ENCODE measurements around the gene MMP20.
"Not testable (repeated sequence)": the region's sequence is repeated elsewhere in the genome, so short reads cannot be mapped to it uniquely, and the experiment has no call there.

Gene MMP20, protein sequence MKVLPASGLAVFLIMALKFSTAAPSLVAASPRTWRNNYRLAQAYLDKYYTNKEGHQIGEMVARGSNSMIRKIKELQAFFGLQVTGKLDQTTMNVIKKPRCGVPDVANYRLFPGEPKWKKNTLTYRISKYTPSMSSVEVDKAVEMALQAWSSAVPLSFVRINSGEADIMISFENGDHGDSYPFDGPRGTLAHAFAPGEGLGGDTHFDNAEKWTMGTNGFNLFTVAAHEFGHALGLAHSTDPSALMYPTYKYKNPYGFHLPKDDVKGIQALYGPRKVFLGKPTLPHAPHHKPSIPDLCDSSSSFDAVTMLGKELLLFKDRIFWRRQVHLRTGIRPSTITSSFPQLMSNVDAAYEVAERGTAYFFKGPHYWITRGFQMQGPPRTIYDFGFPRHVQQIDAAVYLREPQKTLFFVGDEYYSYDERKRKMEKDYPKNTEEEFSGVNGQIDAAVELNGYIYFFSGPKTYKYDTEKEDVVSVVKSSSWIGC

DNA sequence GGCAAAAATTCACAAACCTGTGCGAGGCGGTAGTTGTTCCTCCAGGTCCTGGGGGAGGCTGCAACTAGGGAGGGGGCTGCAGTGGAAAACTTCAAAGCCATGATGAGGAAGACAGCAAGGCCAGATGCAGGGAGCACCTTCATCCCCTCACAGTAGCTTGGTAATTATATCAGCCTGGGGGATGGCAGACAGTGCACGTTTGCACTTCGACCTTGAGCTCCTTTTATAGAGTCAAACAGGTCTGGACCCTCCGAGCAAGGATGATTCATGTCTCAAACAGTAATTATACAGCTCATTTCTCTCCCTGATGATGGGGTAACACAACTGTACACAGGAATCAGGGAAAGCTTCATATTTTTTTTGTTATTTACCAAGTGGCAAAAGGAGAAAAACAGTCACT, at the start of gene MMP20:
Gene MMP20, minus strand, starts transcription at position 156 of the 400 bp plus-strand sequence. Its CDS starts 13 bp downstream, at position 143.
- no peak for DNase-seq (ENCODE audit: low spot score)
- FAIRE-seq, result no peak

DNA sequence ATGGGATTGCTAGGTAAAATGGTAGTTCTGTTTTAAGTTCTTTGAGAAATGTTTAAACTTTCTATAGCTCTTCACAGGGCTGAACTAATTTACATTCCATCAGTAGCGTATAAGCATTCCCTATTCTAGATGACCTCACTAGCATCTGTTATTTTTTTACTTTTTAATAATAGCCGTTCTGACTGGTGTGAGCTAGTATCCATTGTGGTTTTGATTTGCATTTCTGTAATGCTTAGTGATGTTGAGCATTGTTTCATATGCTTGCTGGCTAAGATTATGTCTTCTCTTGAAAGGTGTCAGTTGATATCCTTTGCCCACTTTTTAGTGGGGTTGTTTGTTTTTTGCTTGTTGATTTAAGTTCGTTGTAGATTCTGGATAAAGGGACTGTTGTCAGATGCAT, 44.5 kb upstream of the MMP20 start:
- FAIRE-seq (no peak), DNase-seq (ENCODE audit: low spot score) (no peak)

DNA sequence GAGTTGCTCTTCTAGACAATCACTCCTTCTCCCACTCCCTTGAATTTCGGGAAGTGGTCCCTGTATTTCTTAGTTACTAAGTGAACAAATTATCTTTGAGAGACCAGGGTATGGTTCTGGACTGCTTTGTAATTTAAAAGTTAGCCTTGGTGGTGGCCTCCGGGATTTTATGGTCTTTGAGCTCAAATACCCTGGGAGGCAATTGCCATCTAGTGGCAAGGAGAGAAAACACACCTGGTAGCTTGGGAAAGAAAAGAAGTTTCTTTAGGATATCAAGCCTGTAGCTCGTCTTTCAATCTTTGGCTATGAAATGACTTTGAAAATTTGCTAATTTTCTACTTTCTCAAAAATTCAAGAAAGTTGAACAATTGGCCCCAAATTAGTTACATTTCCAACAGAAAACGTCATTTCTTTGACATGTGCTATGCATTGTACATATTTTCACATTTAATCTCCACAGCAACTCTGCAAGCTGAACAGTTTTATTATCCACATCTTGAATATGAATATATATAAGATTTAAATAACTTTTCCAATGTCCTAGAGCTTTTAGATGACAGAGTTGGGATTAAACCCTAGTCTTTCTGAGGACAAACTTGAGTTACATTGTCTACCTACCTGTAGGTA, 41.3 kb upstream of the MMP20 start:
- no peak for FAIRE-seq
- DNase-seq (ENCODE audit: low spot score), result peak; percentile 63

DNA sequence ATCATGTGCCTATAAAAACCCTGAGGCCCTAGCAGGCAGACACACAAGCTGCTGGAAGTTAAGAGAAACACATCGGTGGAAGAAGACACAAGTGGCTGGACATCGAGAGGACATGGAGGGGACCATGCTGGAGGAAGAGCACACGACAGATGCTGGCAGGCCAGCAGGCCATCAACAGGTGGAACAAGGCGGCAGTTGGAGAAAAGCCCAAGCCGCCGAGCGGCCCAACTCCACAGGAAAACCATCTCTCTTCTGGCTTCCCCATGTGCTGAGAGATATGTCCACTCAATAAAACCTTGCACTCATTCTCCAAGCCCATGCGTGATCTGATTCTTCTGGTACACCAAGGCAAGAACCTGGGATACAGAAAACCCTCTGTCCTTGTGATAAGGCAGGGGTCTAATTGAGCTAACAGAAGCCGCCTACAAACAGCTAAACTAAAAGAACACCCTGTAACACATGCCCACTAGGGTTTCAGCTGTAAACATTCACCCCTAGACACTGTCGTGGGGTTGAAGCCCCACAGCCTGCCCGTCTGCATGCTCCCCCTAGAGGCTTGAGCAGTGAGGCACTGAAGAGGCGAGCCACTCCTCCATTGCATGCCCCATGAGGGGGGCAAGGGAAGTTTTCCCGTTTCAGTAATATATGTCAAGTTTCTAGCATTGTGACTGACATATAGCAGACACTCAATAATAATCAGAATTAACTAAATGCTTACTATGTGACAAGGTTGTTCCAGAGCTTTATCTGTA, 39.0 kb upstream of the MMP20 start:
- FAIRE-seq (no peak), DNase-seq (ENCODE audit: low spot score) (peak; percentile 25)

DNA sequence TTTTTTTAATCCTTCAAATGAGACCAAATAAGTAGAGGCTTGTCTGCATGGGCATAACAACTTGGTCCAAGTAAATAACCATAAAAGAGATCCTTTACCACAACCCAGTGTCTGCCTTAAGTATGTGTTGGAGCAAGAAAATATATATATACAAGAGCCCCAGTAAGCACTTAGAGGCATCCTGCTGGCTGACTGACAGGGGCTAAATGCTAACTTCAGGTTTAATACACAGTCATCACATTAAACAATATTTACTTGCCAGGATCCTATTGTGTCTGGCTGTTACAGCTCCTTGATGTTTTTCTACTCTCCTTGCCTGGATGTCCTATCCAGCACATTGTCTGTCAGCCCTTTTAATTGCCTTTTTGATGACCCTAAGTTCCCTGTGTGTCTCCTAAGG, 37.5 kb upstream of the MMP20 start:
- DNase-seq (ENCODE audit: low spot score) (no peak), FAIRE-seq (no peak)

DNA sequence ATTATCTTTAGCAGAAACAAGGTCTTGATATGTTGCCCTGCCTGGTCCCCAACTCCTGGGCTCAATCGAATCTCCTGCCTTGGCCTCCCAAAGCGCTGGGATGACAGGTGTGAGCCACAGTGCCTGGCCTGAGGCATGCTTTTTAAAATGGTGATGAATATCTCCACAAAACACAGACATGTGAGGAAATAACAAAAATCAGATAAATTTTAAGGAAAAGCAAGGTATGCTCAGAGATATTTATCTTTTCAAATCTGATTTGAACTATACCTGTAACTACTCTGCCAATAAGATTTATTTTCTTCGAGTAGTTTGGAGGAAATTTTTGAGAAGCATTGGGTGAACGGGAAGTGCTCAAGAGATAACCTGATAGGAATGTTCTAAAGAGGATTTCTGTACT, 35.9 kb upstream of the MMP20 start:
- DNase-seq (ENCODE audit: low spot score), result no peak
- FAIRE-seq, result no peak

DNA sequence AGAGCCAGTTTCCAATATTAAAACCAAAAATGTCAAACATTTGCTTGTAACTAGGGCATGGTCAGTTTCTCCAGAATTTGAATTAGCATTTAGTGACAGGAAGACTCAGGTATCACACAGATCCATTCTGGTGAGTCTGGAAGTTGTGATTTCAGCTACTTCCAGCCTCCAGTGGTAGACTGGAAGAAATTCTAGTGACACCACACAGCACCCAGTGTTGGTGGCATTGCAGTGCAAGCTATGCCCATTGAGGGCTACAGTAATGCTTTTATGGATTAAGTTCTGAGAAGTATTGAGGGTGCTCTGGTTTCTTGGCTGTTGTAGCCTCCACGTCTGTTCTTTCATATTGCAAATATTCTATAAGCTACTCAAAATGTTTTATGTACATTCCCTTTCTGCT, 31.4 kb upstream of the MMP20 start:
- FAIRE-seq (no peak), DNase-seq (ENCODE audit: low spot score) (no peak)

DNA sequence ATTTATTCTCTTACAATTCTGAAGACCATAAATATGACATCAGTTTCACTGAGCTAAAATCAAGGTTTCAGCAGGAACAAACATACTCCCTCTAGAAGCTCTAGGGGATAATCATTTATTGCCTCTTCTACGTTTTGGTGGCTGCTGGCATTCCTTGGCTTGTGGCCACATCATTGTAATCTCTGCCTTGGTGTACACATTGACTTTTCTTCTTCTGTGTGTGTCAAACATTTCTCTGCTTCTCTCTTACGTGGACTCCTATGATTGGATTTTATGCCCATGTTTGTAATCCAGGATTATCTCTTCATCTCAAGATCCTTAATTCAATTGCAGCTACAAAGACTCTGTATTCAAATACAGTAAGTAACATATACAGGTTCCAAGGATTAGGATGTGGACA, 30.4 kb upstream of the MMP20 start:
- FAIRE-seq, result no peak
- no peak for DNase-seq (ENCODE audit: low spot score)

DNA sequence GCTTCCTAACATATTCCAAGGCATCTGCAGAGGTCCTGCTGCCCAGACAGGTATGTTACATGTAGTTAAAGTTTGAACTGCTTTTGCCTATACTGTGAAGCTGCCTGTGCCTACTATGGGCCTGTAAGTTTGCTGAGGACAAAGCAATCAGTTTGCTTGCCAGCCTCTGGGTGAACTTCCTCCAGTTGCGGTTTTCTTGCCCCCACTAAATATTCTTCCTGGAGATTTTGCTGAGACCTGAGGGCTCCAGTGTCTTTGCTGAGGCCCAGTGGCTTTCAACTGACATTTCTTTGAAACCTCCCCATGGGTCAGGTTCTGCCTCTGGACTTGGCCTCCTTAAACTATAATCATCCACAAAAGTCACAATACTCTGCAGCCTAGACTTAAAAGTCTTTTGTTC, 29.6 kb upstream of the MMP20 start:
- FAIRE-seq, result no peak
- DNase-seq (ENCODE audit: low spot score), result no peak

DNA sequence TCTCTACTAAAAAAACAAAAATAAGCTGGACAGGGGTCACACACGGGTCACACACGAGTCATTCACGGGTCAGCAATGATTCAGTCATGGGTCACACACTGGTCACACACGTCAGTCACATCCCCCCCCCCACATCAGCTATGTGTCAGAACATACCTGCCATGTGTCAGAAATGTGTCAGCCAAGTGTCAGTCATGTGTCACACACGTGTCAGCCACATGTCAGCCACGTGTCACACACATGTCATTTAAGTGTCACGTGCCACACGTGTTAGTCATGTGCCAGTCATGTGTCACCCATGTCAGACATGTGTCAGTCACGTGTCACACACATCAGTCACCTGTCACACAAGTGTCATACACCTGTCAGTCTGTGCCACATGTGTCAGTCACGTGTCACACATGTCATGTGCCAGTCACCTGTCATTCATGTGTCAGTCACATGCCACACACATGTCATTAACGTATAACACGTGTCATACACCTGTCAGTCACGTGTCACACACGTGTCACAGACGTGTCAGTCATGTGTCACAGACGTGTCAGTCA, 28.7 kb upstream of the MMP20 start:
- DNase-seq (ENCODE audit: low spot score), result no peak

DNA sequence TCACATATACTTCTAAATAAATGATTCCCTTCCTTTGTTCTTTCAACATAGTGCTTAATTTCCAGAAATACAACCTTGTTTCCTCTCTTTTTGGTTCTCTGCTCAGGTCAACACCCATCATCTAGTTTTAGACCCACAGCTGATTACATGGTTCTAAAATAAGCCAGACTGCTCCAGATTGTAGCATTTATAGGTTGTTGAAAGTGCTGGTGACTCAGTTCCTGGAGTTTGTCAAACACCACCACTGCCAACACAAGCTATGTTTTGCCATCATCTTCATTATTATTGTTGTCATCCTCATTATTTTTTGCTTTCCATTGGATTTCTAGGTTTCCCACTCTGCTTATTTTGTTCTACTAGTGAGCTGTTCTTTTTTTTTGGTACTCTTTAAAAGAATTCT, 22.3 kb upstream of the MMP20 start:
- no peak for FAIRE-seq

More for the DNA sequence above, 28.7 kb upstream of the MMP20 start:
- peak; percentile 99 for FAIRE-seq

DNA sequence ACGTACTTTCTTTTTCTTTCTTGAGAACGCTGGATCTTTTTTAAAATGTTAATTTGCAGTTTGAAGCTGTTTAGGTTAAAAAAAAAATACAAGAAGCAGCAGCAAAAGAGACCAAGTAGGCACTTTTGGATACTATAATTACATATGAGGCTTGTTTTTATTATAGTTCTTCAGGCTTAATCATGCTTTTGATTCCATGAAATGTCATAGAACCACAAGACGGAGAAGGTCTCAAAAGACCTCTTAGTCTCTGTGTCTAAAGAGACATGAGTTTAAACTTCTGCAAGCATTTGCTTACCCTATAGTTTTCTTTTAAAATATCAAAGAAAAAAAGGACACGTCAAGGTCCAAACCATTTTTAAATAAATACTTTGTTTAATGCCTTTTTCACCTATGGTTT, 18.8 kb upstream of the MMP20 start:
- no peak for DNase-seq (ENCODE audit: low spot score)
- no peak for FAIRE-seq

More for the DNA sequence above, 22.3 kb upstream of the MMP20 start:
- DNase-seq (ENCODE audit: low spot score), result no peak

DNA sequence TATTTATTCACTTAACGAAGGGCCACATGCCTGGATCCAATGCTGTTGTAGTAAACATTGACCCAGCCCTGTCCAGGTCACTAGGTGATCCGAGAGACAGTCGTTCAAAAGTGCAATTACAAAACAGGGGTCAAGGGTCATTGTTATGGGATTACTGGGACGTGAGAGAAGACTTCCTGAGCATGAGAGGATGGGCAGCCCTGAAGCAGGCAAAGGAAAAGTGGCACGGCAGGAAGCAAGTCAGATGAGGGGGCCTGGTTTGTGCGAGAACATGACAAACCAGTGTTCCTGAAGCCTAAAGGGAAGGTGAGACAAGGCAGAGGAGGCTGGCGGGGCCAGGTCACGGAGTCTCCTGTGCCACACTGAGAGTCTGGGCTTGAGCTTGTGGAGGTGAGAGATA, 15.8 kb upstream of the MMP20 start:
- no peak for DNase-seq (ENCODE audit: low spot score)
- no peak for FAIRE-seq

DNA sequence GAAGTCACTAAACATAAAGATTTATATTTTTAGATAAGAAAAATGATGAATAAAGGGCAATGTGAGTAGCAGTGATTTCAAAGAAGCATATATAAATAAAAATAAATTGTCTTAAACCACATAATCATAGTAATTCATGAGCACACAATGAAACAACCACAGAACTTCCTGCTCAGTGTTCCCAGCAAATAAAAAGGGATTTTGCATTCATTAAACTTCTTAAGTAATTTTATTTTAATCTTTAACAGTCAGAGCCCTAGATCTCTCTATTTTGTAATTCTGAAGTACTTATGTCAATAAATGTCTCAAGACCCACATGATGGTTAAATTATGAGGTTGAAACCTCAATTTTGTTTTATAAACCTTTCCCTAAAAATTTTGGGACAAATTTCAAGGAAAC, 14.5 kb upstream of the MMP20 start:
- FAIRE-seq (no peak), DNase-seq (ENCODE audit: low spot score) (no peak)

DNA sequence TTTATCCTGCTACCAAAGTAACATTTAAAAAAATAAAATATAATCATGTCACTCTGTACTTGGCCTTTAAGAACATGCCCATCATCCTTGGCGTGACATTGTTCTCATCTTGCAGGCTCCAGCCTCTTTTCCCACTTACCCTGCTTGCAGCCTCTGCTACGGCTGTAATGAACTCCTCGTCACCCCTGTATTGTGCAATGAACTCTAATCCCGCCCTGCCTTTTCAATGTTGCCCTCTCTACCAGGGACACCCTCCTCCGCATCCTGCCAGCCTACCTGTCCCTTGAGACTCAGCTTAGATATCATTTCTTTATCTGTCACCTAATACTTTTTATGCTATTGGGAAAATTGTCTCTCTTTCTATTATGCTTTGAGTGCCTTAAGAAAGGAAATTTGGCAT, 12.6 kb upstream of the MMP20 start:
- no peak for FAIRE-seq
- DNase-seq (ENCODE audit: low spot score), result no peak

DNA sequence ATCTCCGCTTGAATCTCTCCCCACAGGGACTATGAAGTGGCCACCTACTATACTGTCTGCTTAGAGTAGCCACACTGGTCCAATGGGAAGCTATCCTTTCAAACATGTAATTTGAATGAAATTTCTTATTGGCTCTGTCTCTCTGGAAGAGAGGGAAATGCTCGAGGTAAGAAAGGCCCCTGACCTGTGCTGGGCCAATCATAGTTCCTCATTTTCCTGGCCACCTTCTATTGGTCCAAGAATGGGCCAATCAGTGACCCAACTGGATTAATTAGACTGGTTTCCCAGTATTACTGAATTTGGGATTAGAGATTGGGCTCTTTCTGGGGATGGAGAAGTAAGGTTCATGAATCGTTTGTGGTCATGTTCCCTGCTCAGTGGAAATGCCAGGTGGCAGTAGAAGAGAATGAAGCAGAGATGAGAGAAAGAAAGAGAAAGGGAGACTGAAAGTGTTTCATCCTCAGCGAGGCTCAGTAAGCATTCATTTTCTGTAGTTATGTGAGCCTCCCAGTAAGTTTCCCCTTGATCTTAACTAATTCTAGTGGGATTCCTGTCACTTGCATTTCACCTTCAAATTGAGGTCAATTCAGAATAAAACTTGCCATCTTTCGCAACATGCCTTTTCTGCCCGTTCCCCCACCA, 8.4 kb upstream of the MMP20 start:
- no peak for DNase-seq (ENCODE audit: low spot score)
- no peak for FAIRE-seq

DNA sequence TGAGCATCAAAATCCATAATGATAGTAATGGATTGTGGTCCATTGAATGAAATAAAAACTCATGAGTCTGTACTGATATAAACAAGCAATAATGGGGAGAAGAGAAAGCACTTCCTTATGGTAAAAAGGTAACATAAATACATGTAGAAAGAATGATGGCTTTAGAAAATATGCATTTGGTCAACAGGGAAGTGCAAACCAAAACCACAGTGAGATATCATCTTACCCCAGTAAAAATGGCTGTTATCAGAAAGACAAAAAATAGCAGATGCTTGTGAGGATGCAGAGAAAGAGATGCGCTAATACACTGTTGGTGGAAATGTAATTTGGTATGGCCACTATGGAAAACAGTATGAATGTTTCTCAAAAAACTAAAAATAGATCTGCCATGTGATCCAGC, 6.9 kb upstream of the MMP20 start:
- no peak for FAIRE-seq
- DNase-seq (ENCODE audit: low spot score), result no peak

DNA sequence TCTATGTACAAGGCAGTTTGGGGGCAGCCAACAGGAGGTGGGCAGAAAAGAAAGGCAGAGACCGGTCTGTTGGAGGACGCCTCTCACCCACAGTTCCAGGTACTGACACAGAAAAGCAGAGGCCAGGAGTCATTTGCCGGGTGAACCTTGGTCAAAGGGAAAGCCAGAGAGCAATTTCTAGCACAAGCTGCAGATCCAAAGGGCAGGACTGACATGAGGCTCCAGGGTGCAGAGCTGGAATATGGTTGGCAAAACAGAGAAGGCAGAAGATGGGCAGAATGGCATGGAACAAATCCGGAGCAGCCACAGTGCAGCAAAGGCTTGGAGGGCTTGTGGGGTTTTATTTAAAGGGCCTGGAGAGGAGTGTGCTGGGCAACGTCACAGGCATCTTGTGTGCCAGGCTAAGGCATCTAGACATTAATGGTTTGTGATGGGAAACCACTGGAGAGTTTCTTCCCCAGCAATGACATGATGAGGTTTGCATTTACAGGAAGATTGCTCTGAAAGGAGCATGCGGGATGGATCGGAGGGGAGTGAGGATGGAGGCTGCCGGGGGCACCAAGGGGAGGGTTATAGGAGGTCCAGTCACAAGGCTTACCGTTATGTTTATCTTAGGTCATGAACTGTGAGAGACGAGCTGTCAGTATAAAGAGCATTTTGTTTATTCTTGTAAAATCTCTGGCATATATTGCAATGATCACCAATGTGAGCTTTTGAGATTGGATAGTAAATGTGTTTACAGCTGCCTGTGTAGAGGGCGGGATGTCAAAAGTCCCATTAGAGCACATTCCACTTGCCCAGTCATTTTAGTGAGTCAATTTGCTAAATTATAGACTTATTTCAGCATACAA, 5.7 kb upstream of the MMP20 start:
- FAIRE-seq (no peak), DNase-seq (ENCODE audit: low spot score) (no peak)

DNA sequence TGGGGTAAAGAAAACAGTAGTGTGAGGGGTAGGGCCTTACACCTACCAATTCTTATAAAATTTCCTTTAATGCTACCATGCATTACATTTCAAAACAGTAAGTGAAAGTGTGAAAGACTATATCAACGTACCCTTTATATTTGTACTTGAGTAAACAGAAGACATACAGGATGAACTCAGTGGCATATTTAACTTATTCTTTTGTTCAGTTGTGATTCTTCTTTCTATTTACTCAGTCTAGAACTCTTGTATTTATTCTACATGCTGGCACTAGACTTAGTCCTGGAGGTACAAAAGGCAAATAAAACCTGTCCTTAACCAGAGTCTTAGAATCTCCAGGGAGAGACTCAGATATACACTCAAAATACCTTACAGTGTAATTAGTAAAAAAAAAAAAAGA, 4.8 kb upstream of the MMP20 start:
- FAIRE-seq; DNase-seq (ENCODE audit: low spot score): not testable (repeated sequence)

DNA sequence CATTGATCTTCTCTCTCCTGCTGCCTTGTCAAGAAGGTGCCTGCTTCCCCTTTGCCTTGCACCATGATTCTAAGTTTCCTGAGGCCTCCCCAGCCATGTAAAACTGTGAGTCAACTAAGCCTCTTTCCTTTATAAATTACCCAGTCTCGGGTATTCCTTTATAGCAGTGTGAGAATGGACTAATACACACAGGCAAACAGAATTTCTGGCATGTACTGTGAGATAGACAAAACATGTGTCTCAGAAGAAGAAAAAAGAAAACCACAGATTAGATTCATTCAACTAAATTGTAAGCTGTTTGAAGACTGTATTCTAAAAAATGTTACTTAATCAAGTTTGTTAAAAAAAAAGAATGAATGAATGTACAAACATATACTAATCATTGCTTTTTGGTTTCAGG, 1.5 kb upstream of the MMP20 start:
- no peak for DNase-seq (ENCODE audit: low spot score)
- FAIRE-seq, result no peak
